HEK293T (cell line): ENCODE results near the gene LMTK2.
"Not testable (repeated sequence)": the region's sequence is repeated elsewhere in the genome, so short reads cannot be mapped to it uniquely, and the experiment has no call there.

Experiments
- CTCF ChIA-PET: fragments of 350-600 bp; formaldehyde crosslinking; extraction: SDS; loops from one replicate; lab custom pipeline; 2021; ENCODE audit warnings: antibody characterized with exemption, inconsistent platforms; lab: Yijun Ruan, JAX
- POLR2A ChIA-PET: fragments of 350-600 bp; formaldehyde crosslinking; extraction: SDS; loops from one replicate; lab custom pipeline; 2020; ENCODE audit warnings: antibody characterized with exemption, inconsistent platforms; lab: Yijun Ruan, JAX
- DNase-seq: peaks from one replicate; pipeline ENCODE4 v3.0.0; 2012; ENCODE audit warnings: mixed read lengths; ENCODE audit errors: extremely low spot score
- ARNT ChIP-seq: fragments of 450-650 bp; IDR thresholded peaks from 2 replicates; pipeline ENCODE4 v1.6.1; 2017; ENCODE audit warnings: mild to moderate bottlenecking
- BHLHE40 ChIP-seq: fragments of 450-650 bp; IDR thresholded peaks from 2 replicates; pipeline ENCODE4 v1.6.1; 2016; ENCODE audit warnings: mild to moderate bottlenecking, moderate library complexity, borderline replicate concordance
- CTBP1 ChIP-seq: fragments of 450-650 bp; IDR thresholded peaks from 2 replicates; pipeline ENCODE4 v1.6.1; 2016; ENCODE audit warnings: borderline replicate concordance
- ELF4 ChIP-seq: fragments of 450-650 bp; IDR thresholded peaks from 2 replicates; pipeline ENCODE4 v1.6.1; 2017; ENCODE audit warnings: antibody characterized with exemption
- FOXA1 ChIP-seq: fragments of 450-650 bp; IDR thresholded peaks from 2 replicates; pipeline ENCODE4 v1.6.1; 2016; ENCODE audit warnings: mild to moderate bottlenecking
- FOXK2 ChIP-seq: fragments of 450-650 bp; IDR thresholded peaks from 2 replicates; pipeline ENCODE4 v1.6.1; 2016; ENCODE audit warnings: mild to moderate bottlenecking
- FOXM1 ChIP-seq: fragments of 450-650 bp; IDR thresholded peaks from 2 replicates; pipeline ENCODE4 v1.6.1; 2017; ENCODE audit warnings: mild to moderate bottlenecking, borderline replicate concordance
- HDGF ChIP-seq: fragments of 450-650 bp; IDR thresholded peaks from 2 replicates; pipeline ENCODE4 v1.6.1; 2017; ENCODE audit warnings: antibody characterized with exemption, borderline replicate concordance
- L3MBTL2 ChIP-seq: fragments of 450-650 bp; conservative IDR thresholded peaks from 2 replicates; pipeline ENCODE4 v1.6.1; 2016; ENCODE audit warnings: mild to moderate bottlenecking
- LEF1 ChIP-seq: fragments of 450-650 bp; IDR thresholded peaks from 2 replicates; pipeline ENCODE4 v1.6.1; 2017; ENCODE audit warnings: mild to moderate bottlenecking, borderline replicate concordance
- NFRKB ChIP-seq: fragments of 450-650 bp; IDR thresholded peaks from 2 replicates; pipeline ENCODE4 v1.6.1; 2016; ENCODE audit warnings: mild to moderate bottlenecking, moderate library complexity
- SP1 ChIP-seq: fragments of 450-650 bp; IDR thresholded peaks from 2 replicates; pipeline ENCODE4 v1.6.1; 2017
- SUZ12 ChIP-seq: fragments of 450-650 bp; IDR thresholded peaks from 2 replicates; pipeline ENCODE4 v1.6.1; 2016; ENCODE audit warnings: mild to moderate bottlenecking
- TARDBP ChIP-seq: fragments of 450-650 bp; IDR thresholded peaks from 2 replicates; pipeline ENCODE4 v1.6.1; 2016
- ZNF384 ChIP-seq: fragments of 450-650 bp; IDR thresholded peaks from 2 replicates; pipeline ENCODE4 v1.6.1; 2016
- TF ChIP-seq, protein P1 (sequence below): fragments of 450-650 bp; IDR thresholded peaks from 2 replicates; pipeline ENCODE4 v1.6.1; 2016

LMTK2 gene

DNA sequence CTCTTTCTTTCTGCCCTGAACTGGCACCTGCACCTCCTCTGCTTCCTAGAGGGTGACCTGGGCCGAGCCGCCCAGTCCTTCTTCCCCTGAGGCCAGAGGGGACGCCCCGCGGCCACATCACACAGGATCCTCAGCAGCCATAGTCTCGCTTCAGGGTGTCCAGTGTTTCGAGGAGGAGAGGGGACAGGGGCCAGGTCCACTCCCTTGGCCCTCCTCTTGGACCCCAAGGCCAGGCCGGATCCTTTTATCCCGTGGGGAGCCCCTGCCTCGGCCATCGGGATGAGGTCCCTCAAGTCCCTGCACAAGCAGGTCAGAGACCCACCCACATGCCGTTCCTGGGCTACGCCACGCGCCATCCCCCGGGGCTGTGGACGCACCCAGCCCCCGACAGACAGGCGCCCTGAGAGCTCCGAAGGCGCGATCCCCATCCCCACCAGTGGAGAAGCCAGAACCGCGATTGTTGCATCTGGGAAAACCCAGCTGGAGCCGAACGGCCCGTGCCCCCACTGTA, 108.2 kb downstream of the LMTK2 start:
- DNase-seq, result no peak
- CTCF ChIA-PET, result interaction anchor here (1.1 kb wide), 1 partner anchor 193 kb away, joined by 3 read pairs; no protein-coding TSS in a partner anchor
- TF ChIP-seq FOXM1 (no peak), FOXK2 (no peak), SP1 (no peak), ZNF384 (no peak), ARNT (no peak), HDGF (no peak), SUZ12 (no peak), NFRKB (no peak), LEF1 (no peak), CTBP1 (no peak), FOXA1 (no peak), TARDBP (no peak), BHLHE40 (no peak), L3MBTL2 (no peak), ELF4 (no peak)
- TF ChIP-seq, protein P1, sequence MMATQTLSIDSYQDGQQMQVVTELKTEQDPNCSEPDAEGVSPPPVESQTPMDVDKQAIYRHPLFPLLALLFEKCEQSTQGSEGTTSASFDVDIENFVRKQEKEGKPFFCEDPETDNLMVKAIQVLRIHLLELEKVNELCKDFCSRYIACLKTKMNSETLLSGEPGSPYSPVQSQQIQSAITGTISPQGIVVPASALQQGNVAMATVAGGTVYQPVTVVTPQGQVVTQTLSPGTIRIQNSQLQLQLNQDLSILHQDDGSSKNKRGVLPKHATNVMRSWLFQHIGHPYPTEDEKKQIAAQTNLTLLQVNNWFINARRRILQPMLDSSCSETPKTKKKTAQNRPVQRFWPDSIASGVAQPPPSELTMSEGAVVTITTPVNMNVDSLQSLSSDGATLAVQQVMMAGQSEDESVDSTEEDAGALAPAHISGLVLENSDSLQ, result no peak
- POLR2A ChIA-PET, result no interaction called here

DNA sequence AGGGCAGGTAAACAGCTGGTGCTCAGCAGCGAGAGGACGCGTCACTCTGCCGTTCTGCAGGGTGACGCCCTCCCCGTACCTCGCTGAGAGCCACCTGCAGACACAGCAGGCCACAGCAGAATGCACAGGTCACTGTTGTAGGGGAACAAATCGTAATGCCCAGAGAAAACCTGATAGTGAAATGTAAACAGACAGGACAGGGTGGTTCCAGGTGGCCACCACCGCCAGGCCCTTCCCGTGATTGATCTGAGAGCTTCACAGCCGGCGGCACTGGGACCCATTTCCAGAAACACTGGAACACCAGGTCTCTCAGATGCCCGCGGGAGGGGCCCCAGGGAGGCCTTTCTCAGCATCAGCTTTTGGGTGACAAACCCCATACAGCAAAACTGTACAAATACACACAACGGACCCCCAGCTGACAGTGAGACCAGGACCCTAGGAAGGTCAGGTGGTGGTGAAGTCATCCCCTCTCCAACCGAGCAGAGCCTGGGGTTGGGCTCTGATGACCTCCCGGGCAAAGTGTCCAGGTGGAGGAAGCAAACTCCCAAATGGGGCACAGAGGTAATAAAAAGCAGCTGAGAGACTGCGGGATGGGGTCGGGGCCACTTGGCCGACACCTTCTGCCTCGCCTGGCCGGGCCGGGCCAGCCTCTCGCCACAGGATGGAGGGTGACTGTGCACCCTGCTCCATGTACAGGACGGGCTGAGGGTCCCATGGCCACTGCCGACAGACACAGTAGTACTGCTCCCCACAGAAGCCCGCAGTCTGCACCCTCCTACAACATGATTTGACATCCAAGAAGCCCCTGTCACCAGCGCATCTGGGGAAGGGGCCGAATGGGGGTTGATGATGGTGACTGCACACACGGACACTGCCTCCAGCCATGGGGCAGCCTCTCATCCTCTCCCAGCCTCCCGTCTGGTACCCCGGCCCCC, 109.2 kb downstream of the LMTK2 start:
- CTCF ChIA-PET, result no interaction called here
- no peak for TF ChIP-seq HDGF
- TF ChIP-seq ZNF384, result no peak
- no peak for TF ChIP-seq BHLHE40
- no peak for TF ChIP-seq CTBP1
- no peak for TF ChIP-seq ARNT
- TF ChIP-seq FOXK2, result no peak
- TF ChIP-seq ELF4, result no peak
- TF ChIP-seq NFRKB, result no peak
- TF ChIP-seq FOXM1, result no peak
- no peak for TF ChIP-seq FOXA1
- TF ChIP-seq LEF1, result no peak
- TF ChIP-seq TARDBP, result no peak
- no peak for TF ChIP-seq SUZ12
- DNase-seq, result no peak
- POLR2A ChIA-PET, result no interaction called here

DNA sequence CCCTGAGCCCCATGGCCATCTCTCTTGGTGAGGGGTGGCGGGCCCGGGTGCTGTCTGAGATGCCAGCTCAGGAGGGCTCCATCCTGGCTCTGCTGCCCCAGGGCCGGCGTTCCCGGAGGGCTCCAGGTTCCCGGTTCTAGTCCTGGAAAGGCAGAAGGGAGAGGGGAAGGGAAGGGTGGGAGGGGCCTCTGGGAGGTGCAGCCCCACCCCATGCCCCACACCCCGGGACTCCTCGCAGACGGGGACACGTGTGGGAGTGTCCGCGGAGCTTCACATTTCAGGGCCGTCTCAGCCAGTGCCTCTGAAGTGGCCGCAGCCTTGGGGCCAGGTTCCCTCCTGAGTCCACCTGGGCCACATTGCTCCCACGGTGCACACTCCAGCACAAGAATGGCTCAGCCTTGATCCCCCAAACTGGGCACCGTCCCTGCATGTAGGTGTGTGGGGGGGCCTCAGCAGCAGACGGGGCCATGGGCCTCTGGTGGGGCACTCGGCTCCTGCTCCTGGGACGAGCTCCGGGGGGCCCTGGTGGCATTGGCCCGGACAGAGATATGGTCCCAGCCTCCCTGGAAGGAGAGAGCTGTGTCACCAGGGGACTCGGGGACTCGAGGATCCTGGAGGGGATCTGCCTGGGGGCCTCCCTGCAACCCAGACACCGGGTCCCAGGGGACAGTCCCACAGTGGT, 110.4 kb downstream of the LMTK2 start:
- POLR2A ChIA-PET, result no interaction called here

DNA sequence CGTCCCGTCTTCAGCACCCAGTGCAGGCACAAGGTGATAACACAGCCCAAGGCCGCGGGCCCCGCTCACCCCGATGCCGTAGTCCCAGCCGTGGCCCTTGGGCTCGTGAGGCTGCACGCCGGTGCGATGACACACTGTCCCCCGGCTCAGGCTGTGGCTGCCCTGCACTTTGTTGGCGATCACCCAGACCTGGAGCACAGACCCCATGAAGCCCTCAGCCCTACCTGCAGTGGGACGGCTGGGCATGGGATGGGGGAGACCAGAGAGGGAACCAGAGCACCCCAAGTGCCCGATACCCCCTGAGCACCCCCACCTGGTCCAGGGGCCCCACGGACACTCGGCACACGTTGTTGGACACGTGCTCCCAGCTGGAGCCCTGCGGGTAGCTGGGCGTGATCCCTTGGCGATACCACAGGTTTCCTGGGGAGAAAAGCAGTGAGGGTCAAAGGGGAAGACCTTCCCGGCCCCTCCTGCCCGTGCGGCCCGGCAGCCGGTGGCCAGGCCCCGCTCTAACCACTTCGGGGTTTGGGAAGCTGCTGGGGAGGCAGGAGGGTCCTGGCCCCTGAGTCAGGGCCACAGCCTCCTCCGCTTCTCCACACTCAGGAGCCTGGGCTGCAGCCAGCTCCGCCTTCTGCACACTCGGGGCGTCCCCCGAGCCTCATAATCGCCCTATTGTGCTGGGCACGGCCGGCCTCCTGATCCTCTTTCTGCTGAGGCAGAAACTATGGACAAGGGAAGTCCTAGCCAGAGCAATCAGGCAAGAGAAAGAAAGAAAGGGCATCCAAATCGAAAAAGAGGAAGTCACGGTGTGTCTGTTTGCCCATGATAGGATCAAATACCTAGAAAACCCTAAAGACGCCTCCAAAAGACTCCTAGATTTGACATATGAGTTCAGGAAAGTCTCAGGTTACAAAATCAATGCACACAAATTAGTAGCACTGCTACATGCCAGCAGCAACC, 111.2 kb downstream of the LMTK2 start:
- TF ChIP-seq SUZ12, result no peak
- TF ChIP-seq, protein P1, result no peak
- no peak for TF ChIP-seq FOXA1
- TF ChIP-seq ARNT, result no peak
- TF ChIP-seq HDGF, result no peak
- TF ChIP-seq CTBP1, result no peak
- TF ChIP-seq FOXM1, result no peak
- no peak for TF ChIP-seq LEF1
- ChIA-PET POLR2A (no interaction called here), CTCF (interaction anchor here (1.3 kb wide), 1 partner anchor 49 kb away, joined by 3 read pairs; no protein-coding TSS in a partner anchor)

More for the DNA sequence above, 110.4 kb downstream of the LMTK2 start:
- CTCF ChIA-PET, result interaction anchor here (1.3 kb wide), 1 partner anchor 49 kb away, joined by 3 read pairs; no protein-coding TSS in a partner anchor
- DNase-seq, result no peak
- TF ChIP-seq SP1 (no peak), ELF4 (no peak), BHLHE40 (no peak), ARNT (no peak), LEF1 (no peak), HDGF (no peak), SUZ12 (no peak), FOXK2 (no peak), NFRKB (no peak)
- TF ChIP-seq, protein P1, result no peak

DNA sequence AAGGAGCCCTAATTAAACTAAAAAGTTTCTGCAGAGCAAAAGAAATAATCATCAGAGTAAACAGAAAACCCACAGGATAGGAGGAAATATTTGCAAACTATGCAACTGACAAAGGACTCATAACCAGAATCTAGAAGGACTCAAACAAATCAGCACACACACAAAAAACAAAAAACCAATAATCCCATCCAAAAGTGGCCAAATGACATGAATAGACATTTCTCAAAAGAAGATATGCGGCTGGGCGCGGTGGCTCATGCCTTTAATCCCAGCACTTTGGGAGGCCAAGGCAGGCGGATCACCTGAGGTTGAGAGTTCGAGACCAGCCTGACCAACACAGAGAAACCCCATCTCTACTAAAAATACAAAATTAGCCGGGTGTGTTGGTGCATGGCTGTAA, 112.7 kb downstream of the LMTK2 start:
- POLR2A ChIA-PET, DNase-seq, CTCF ChIA-PET: not testable (repeated sequence)

More for the DNA sequence above, 111.2 kb downstream of the LMTK2 start:
- no peak for DNase-seq
